ENCODE measurements around the gene PUM1. TPM values are rescaled to one million over a fixed set of nuclear protein-coding genes. Genes with fewer than 3 reads are reported as not detected.

PUM1 gene
- total RNA-seq, 1 donor from 2014 or later = 137 TPM

- no peaks in the 10 kb centered on the region for H3K36me3 Mint-ChIP-seq (ENCODE audit: low read depth)
- H3K27me3 Mint-ChIP-seq = peaks cover 29% of the 10 kb centered on the region
- H3K4me1 Mint-ChIP-seq = peaks cover 19% of the 10 kb centered on the region
- POLR2A ChIA-PET = no interaction called here
- intact Hi-C loops (cut with micrococcal nuclease) = no loop called here
- H3K4me3 Mint-ChIP-seq = no peak overlapping the region
- ATAC-seq (ENCODE audit: low read depth) = no peak
- TF ChIP-seq CTCF (IDR thresholded peaks at IDR 0.05) = no peak
- no peak overlapping the region for H3K27ac Mint-ChIP-seq
- DNase-seq = no peak
- CTCF ChIA-PET = interaction anchor here (1.7 kb wide), 1 partner anchor 14 kb away, joined by 5 read pairs; no protein-coding TSS in a partner anchor
- H3K9me3 Mint-ChIP-seq = no peaks in the 10 kb centered on the region
Measured at GRCh38 chr1:30896905-30897304, 168.6 kb downstream of the PUM1 start.

GRCh38 chr1:30895944-30896660 lies 169.4 kb downstream of the PUM1 start:
- ATAC-seq (ENCODE audit: low read depth) = no peak
- Mint-ChIP-seq H3K9me3 (no peaks in the 10 kb centered on the region), H3K27ac (no peak overlapping the region), H3K27me3 (peaks cover 29% of the 10 kb centered on the region), H3K36me3 (ENCODE audit: low read depth) (no peaks in the 10 kb centered on the region), H3K4me3 (no peak overlapping the region), H3K4me1 (peaks cover 25% of the 10 kb centered on the region)
- CTCF ChIA-PET = no interaction called here
- no peak for TF ChIP-seq CTCF (IDR thresholded peaks at IDR 0.05)
- POLR2A ChIA-PET = no interaction called here
- intact Hi-C loops (cut with micrococcal nuclease) = no loop called here
- no peak for DNase-seq

- Mint-ChIP-seq H3K27me3 (peaks cover 29% of the 10 kb centered on the region), H3K4me3 (no peak overlapping the region), H3K27ac (no peak overlapping the region), H3K4me1 (peaks cover 25% of the 10 kb centered on the region), H3K9me3 (no peaks in the 10 kb centered on the region), H3K36me3 (ENCODE audit: low read depth) (no peaks in the 10 kb centered on the region)
- ChIA-PET CTCF (no interaction called here), POLR2A (no interaction called here)
- ATAC-seq (ENCODE audit: low read depth) (no peak), DNase-seq (no peak)
- no peak for TF ChIP-seq CTCF (IDR thresholded peaks at IDR 0.05)
- intact Hi-C loops (cut with micrococcal nuclease) = no loop called here
Measured at GRCh38 chr1:30895382-30895943, 170.1 kb downstream of the PUM1 start.

GRCh38 chr1:30894508-30894973 lies 171.0 kb downstream of the PUM1 start:
- CTCF ChIA-PET = no interaction called here
- Mint-ChIP-seq H3K4me1 (peaks cover 23% of the 10 kb centered on the region), H3K27ac (no peak overlapping the region), H3K27me3 (peaks cover 29% of the 10 kb centered on the region), H3K4me3 (no peak overlapping the region), H3K9me3 (no peaks in the 10 kb centered on the region), H3K36me3 (ENCODE audit: low read depth) (no peaks in the 10 kb centered on the region)
- intact Hi-C loops (cut with micrococcal nuclease) = no loop called here
- ATAC-seq (ENCODE audit: low read depth) = no peak
- no peak for TF ChIP-seq CTCF (IDR thresholded peaks at IDR 0.05)
- POLR2A ChIA-PET = no interaction called here
- no peak for DNase-seq

- no peak overlapping the region for H3K27ac Mint-ChIP-seq
Measured at GRCh38 chr1:30893776-30894507, 171.6 kb downstream of the PUM1 start.

More at GRCh38 chr1:30893776-30894507, 171.6 kb downstream of the PUM1 start:
- DNase-seq (no peak), ATAC-seq (ENCODE audit: low read depth) (no peak)
- ChIA-PET POLR2A (no interaction called here), CTCF (interaction anchor here (1.3 kb wide), 1 partner anchor 93 kb away, joined by 3 read pairs; no protein-coding TSS in a partner anchor)
- H3K4me3 Mint-ChIP-seq = no peak overlapping the region
- H3K27me3 Mint-ChIP-seq = peaks cover 31% of the 10 kb centered on the region
- no peaks in the 10 kb centered on the region for H3K36me3 Mint-ChIP-seq (ENCODE audit: low read depth)
- intact Hi-C loops (cut with micrococcal nuclease) = no loop called here
- no peak for TF ChIP-seq CTCF (IDR thresholded peaks at IDR 0.05)
- H3K9me3 Mint-ChIP-seq = no peaks in the 10 kb centered on the region
- peaks cover 17% of the 10 kb centered on the region for H3K4me1 Mint-ChIP-seq
